ENCODE measurements around the gene FAAH. TPM values are rescaled to one million over a fixed set of nuclear protein-coding genes. Genes with fewer than 3 reads are reported as not detected.
A peak's percentile ranks its signal among the peaks of the same experiment; 100 is the strongest.

The FAAH gene
- polyA plus RNA-seq, 10 donors = 9.2 to 20.5 (median 14.5) TPM

GRCh38 chr1:46400421-46400820, 6.3 kb downstream of the FAAH start:
- DNase-seq = no peak

- DNase-seq = no peak
These were observed 7.2 kb downstream of the FAAH start for GRCh38 chr1:46401154-46401913.

- peak; percentile 67 to 81 (median 71) for DNase-seq
These were observed 8.0 kb downstream of the FAAH start for GRCh38 chr1:46401964-46402626.

GRCh38 chr1:46403916-46404315, 9.8 kb downstream of the FAAH start:
- DNase-seq = no peak

- DNase-seq = no peak
These were observed 10.5 kb downstream of the FAAH start for GRCh38 chr1:46404482-46405196.

- no peak for DNase-seq
These were observed 11.1 kb downstream of the FAAH start for GRCh38 chr1:46405197-46405555.

- no peak for DNase-seq
These were observed 11.6 kb downstream of the FAAH start for GRCh38 chr1:46405724-46406123.

GRCh38 chr1:46406881-46407608, 12.9 kb downstream of the FAAH start:
- DNase-seq = peak in 1 of 3 donors; percentile 52

GRCh38 chr1:46407636-46408035, 13.5 kb downstream of the FAAH start:
- DNase-seq = no peak

GRCh38 chr1:46408356-46409062, 14.4 kb downstream of the FAAH start:
- DNase-seq = no peak

- DNase-seq = no peak
These were observed 14.9 kb downstream of the FAAH start for GRCh38 chr1:46409063-46409372.

- DNase-seq = no peak
These were observed 16.3 kb downstream of the FAAH start for GRCh38 chr1:46410156-46411009.

GRCh38 chr1:46411010-46411405, 16.9 kb downstream of the FAAH start:
- DNase-seq = no peak

- DNase-seq = no peak
These were observed 17.7 kb downstream of the FAAH start for GRCh38 chr1:46411601-46412341.

- DNase-seq = peak in 1 of 3 donors; percentile 53
These were observed 18.9 kb downstream of the FAAH start for GRCh38 chr1:46412893-46413595.

GRCh38 chr1:46413596-46413985, 19.5 kb downstream of the FAAH start:
- DNase-seq = no peak

- no peak for DNase-seq
These were observed 21.4 kb downstream of the FAAH start for GRCh38 chr1:46415514-46415913.

GRCh38 chr1:46418976-46419375, 24.9 kb downstream of the FAAH start:
- DNase-seq = no peak

GRCh38 chr1:46420533-46420915, 26.4 kb downstream of the FAAH start:
- no peak for DNase-seq
